PC-3 (cell line): Measurements from ENCODE around the gene PDSS2. TPM values are rescaled to one million over a fixed set of nuclear protein-coding genes. Genes with fewer than 3 reads are reported as not detected.
"Not testable (repeated sequence)": the region's sequence is repeated elsewhere in the genome, so short reads cannot be mapped to it uniquely, and the experiment has no call there.

Experiments used
- ATAC-seq: fragments of 200-7000 bp; cut with Tn5 transposase; 2 replicates; pipeline ENCODE4 v1.9.1; 2020; ENCODE audit warnings: mild to moderate bottlenecking, moderate library complexity
- BruUV-seq: library from RNA; stranded (reverse); fragments of 400-500 nt; replicated peaks from 2 replicates; lab custom pipeline; 2021; lab: Mats Ljungman, UMichigan
- CTCF ChIA-PET: fragments of 300-600 bp; sonication (Branson Sonifier 250); formaldehyde crosslinking; loops from one replicate; lab custom pipeline; 2022; ENCODE audit warnings: antibody characterized with exemption; lab: Charles Lee
- POLR2A ChIA-PET: fragments of 300-600 bp; sonication (Branson Sonifier 250); formaldehyde crosslinking; loops from one replicate; lab custom pipeline; 2022; ENCODE audit warnings: antibody characterized with exemption; ENCODE audit not compliant: unreplicated experiment; lab: Charles Lee
- DNase-seq: peaks from one replicate; pipeline ENCODE4 v3.0.0-alpha.2; 2015
- H2AFZ ChIP-seq: fragments of 300-600 bp; sonication (generic); 2 replicates; pipeline ENCODE4 v1.6.0; 2016; ENCODE audit warnings: antibody characterized with exemption, low read length
- H3F3A ChIP-seq: fragments of 300-600 bp; sonication (generic); one replicate; pipeline ENCODE4 v1.6.0; 2017; ENCODE audit warnings: antibody characterized with exemption, low read length, control low read depth, mild to moderate bottlenecking; ENCODE audit not compliant: unreplicated experiment
- H3K27ac ChIP-seq: fragments of 300-600 bp; sonication (generic); 2 replicates; pipeline ENCODE4 v1.5.1; 2016; ENCODE audit warnings: mild to moderate bottlenecking, low read length
- H3K27me3 ChIP-seq: fragments of 300-600 bp; sonication (generic); 2 replicates; pipeline ENCODE4 v1.6.1; 2016; ENCODE audit warnings: low read length, mixed read lengths
- H3K36me3 ChIP-seq: fragments of 300-600 bp; sonication (generic); 2 replicates; pipeline ENCODE4 v1.6.1; 2016; ENCODE audit warnings: low read depth, mixed run types, low read length, mixed read lengths
- H3K4me1 ChIP-seq: fragments of 300-600 bp; sonication (generic); 2 replicates; pipeline ENCODE4 v1.5.1; 2016; ENCODE audit warnings: low read length; ENCODE audit not compliant: insufficient read depth
- H3K4me2 ChIP-seq: fragments of 300-600 bp; sonication (generic); 2 replicates; pipeline ENCODE4 v1.6.0; 2016; ENCODE audit warnings: low read length
- H3K4me3 ChIP-seq: fragments of 300-600 bp; sonication (generic); 2 replicates; pipeline ENCODE4 v1.5.1; 2016; ENCODE audit warnings: mild to moderate bottlenecking, low read length, mixed read lengths
- H3K79me2 ChIP-seq: fragments of 300-600 bp; sonication (generic); 2 replicates; pipeline ENCODE4 v1.6.1; 2017; ENCODE audit warnings: low read length, mixed read lengths
- H3K9ac ChIP-seq: fragments of 300-600 bp; sonication (generic); 2 replicates; pipeline ENCODE4 v1.6.0; 2016; ENCODE audit warnings: mild to moderate bottlenecking, low read length
- H3K9me2 ChIP-seq: fragments of 300-600 bp; sonication (generic); replicated peaks from 2 replicates; pipeline ENCODE4 v1.6.1; 2016; ENCODE audit warnings: mixed run types, low read length, mixed read lengths
- H3K9me3 ChIP-seq: fragments of 300-600 bp; sonication (generic); 2 replicates; pipeline ENCODE4 v1.6.1; 2016; ENCODE audit warnings: low read length, mixed read lengths
- H4K20me1 ChIP-seq: fragments of 300-600 bp; sonication (generic); 2 replicates; pipeline ENCODE4 v1.6.1; 2016; ENCODE audit warnings: low read length, mixed read lengths
- EZH2 ChIP-seq: fragments of 300-600 bp; sonication (generic); IDR thresholded peaks from one replicate; pipeline ENCODE4 v1.6.1; 2017; ENCODE audit warnings: antibody characterized with exemption, mild to moderate bottlenecking, low read length; ENCODE audit not compliant: unreplicated experiment
- EZH2phosphoT487 ChIP-seq: fragments of 300-600 bp; sonication (generic); IDR thresholded peaks from 2 replicates; pipeline ENCODE4 v1.6.1; 2018; ENCODE audit warnings: mild to moderate bottlenecking, antibody characterized with exemption, low read length, borderline replicate concordance
- intact Hi-C: fragments of 100-400 bp; cut with micrococcal nuclease; formaldehyde crosslinking; loops from 2 replicates; pipeline ENCODE4 v1.9.0; 2023
- total RNA-seq: library from RNA; depleted of rRNA; stranded (reverse); fragments of >200 nt; gene quantifications from 2 replicates; pipeline ENCODE4 v1.2.3, GENCODE V29; 2014
- TF ChIP-seq, protein P1 (sequence below): fragments of 300-600 bp; sonication (generic); conservative IDR thresholded peaks from 2 replicates; pipeline ENCODE4 v1.5.1; 2017; ENCODE audit warnings: antibody characterized with exemption, low read depth, mild to moderate bottlenecking, low read length

Gene PDSS2
- total RNA-seq, 1 experiment from 2014 or later = 6.6 TPM

GRCh38 chr6:107144014-107144413 is 315.4 kb downstream of the PDSS2 start:
- Histone ChIP-seq H4K20me1 (no peaks in the 10 kb centered on the region), H3K9me3 (no peaks in the 10 kb centered on the region), H3K4me3 (no peak overlapping the region), H3K4me1 (0 out of 2 replicates have a peak, but pooled peaks cover 5% of the 10 kb centered on the region), H3K9me2 (no peaks in the 10 kb centered on the region), H3K27ac (no peak overlapping the region), H3K36me3 (no peaks in the 10 kb centered on the region), H3K9ac (no peak overlapping the region), H3K4me2 (no peak overlapping the region), H3K79me2 (no peaks in the 10 kb centered on the region), H3K27me3 (no peaks in the 10 kb centered on the region), H3F3A (no peaks in the 10 kb centered on the region), H2AFZ (no peak overlapping the region)
- POLR2A ChIA-PET = no interaction called here
- ATAC-seq (no peak), DNase-seq (no peak)
- TF ChIP-seq EZH2 (no peak), EZH2phosphoT487 (no peak)
- TF ChIP-seq, protein P1, sequence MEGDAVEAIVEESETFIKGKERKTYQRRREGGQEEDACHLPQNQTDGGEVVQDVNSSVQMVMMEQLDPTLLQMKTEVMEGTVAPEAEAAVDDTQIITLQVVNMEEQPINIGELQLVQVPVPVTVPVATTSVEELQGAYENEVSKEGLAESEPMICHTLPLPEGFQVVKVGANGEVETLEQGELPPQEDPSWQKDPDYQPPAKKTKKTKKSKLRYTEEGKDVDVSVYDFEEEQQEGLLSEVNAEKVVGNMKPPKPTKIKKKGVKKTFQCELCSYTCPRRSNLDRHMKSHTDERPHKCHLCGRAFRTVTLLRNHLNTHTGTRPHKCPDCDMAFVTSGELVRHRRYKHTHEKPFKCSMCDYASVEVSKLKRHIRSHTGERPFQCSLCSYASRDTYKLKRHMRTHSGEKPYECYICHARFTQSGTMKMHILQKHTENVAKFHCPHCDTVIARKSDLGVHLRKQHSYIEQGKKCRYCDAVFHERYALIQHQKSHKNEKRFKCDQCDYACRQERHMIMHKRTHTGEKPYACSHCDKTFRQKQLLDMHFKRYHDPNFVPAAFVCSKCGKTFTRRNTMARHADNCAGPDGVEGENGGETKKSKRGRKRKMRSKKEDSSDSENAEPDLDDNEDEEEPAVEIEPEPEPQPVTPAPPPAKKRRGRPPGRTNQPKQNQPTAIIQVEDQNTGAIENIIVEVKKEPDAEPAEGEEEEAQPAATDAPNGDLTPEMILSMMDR = no peak
- intact Hi-C loops = no loop called here
- CTCF ChIA-PET = no interaction called here
- no TSS peak for BruUV-seq

DNA sequence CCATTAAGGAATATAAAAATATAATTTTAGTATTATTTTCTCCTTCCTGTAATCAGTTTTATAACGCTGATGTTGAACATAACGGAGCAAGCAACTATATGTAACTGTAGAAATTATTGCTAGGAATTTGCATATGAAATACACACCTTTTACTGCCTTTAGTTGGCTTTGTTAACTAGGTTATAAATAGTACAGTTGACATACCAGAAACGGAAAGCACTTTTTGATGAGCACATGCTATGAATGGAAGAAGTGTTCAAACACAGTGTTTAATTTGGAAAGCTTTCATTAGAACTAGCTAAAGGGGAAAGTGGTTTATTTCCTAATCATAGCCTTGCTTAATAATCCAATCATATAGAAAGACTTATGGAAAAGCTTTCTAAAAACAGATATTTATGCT is 318.8 kb downstream of the PDSS2 start:
- H3K4me3 ChIP-seq = no peak overlapping the region
- no peaks in the 10 kb centered on the region for H3K27me3 ChIP-seq
- no peaks in the 10 kb centered on the region for H4K20me1 ChIP-seq
- no peaks in the 10 kb centered on the region for H3K36me3 ChIP-seq
- CTCF ChIA-PET = no interaction called here
- POLR2A ChIA-PET = no interaction called here
- H3K4me2 ChIP-seq = no peak overlapping the region
- no peaks in the 10 kb centered on the region for H3K79me2 ChIP-seq
- BruUV-seq = no TSS peak
- no peaks in the 10 kb centered on the region for H3K9me3 ChIP-seq
- intact Hi-C loops = no loop called here
- H3K9me2 ChIP-seq = no peaks in the 10 kb centered on the region
- no peak overlapping the region for H3K9ac ChIP-seq
- no peak overlapping the region for H2AFZ ChIP-seq
- H3K27ac ChIP-seq = no peak overlapping the region
- no peak for TF ChIP-seq EZH2
- TF ChIP-seq, protein P1 = no peak
- TF ChIP-seq EZH2phosphoT487 = no peak
- H3F3A ChIP-seq = no peaks in the 10 kb centered on the region
- H3K4me1 ChIP-seq = 0 out of 2 replicates have a peak, but pooled peaks cover 5% of the 10 kb centered on the region
- DNase-seq = no peak
- no peak for ATAC-seq

- H3F3A ChIP-seq, H3K4me3 ChIP-seq, H2AFZ ChIP-seq, POLR2A ChIA-PET, DNase-seq, H3K4me1 ChIP-seq, BruUV-seq, H3K79me2 ChIP-seq, H3K9me2 ChIP-seq, H3K36me3 ChIP-seq, CTCF ChIA-PET, H3K4me2 ChIP-seq, H3K27ac ChIP-seq, H3K27me3 ChIP-seq, intact Hi-C loops, H3K9me3 ChIP-seq, ATAC-seq, H3K9ac ChIP-seq, H4K20me1 ChIP-seq: not testable (repeated sequence)
Observed at GRCh38 chr6:107136324-107136723, 323.0 kb downstream of the PDSS2 start.

GRCh38 chr6:107135048-107135680 is 324.2 kb downstream of the PDSS2 start:
- H3K9me3 ChIP-seq, H3K9ac ChIP-seq, H3K27me3 ChIP-seq, intact Hi-C loops, H3K27ac ChIP-seq, POLR2A ChIA-PET, ATAC-seq, H3K4me3 ChIP-seq, H3K9me2 ChIP-seq, H4K20me1 ChIP-seq, CTCF ChIA-PET, DNase-seq, H3F3A ChIP-seq, H3K79me2 ChIP-seq, BruUV-seq, H3K4me1 ChIP-seq, H2AFZ ChIP-seq, H3K4me2 ChIP-seq, H3K36me3 ChIP-seq: not testable (repeated sequence)
